Stimulated activated CD4-positive, alpha-beta T cell treated with anti-CD3 and anti-CD28 coated beads, Interleukin-1b, Interleukin-23, amount 100 ng/mL, for 48 hours (primary cell): ENCODE data around the gene BTBD8.
"Not testable (repeated sequence)": the region's sequence is repeated elsewhere in the genome, so short reads cannot be mapped to it uniquely, and the experiment has no call there.

ENCODE experiments used
- DNase-seq: peaks from one replicate; pipeline ENCODE4 v3.0.0-alpha.2; 2020

The BTBD8 gene

DNA sequence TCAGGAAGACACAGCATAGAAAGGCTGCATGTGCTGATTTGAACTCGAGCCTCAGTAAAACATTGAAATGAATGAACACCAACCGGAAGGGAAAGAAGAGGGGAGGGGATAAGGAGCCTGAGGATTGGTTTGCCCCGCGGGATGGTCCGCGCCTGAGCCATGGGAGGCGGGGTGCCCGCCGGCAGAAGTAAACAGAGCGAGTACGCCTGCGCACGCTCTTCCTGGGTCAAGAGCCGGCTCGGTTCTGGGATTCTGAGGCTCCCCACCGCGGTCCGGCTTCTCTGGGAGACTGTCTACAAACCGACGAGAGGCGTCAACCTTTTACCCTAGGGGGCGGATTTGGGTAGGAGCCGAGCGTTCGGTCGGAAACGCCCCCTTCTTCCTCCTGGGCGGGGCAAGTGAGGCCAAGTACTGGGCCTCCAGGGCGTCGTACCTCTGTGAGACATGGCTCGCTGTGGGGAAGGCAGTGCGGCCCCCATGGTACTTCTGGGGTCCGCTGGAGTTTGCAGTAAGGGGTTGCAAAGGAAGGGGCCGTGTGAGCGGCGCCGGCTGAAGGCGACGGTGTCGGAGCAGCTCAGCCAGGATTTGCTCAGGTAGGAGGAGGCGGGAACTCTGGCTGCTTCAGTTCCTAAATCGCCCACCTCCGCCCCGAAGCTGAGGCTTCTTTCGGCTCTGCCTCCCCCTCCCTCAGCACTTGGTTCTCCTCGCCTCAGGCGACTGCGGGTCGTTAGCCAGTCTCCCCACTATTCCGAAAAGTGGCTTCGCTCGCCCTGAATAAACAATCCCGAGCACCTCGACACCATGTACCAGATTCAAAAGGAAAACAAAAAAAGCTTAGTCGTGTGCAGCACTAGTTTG lies at the start of gene BTBD8:
TSS of gene BTBD8 (plus strand) at position 218 of the 858 bp plus-strand sequence. CDS start at position 445, 227 bp downstream.
- DNase-seq: peak; percentile 79

DNA sequence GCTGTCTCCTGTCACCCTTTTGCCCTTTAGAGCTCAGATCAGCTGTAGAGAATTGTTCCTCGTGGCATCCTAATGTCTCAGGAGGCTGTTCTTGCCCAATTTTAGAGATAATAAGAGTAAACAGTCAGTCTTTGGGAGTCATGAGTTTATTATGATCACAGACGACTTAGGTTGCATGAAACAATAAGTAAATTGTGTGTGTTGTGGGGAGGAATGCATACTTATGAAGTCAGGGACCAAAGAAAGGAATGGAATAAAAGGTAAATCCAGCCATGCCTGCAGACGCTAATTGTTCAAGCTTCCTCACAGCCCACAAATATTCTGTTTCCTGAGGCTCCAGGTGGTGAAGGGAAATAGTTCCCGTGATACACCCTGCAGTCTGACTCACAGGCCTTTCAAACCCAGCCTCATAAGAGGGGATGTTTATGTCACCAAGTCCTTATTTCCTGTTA lies 49.5 kb upstream of the BTBD8 start:
- DNase-seq: peak; percentile 8

DNA sequence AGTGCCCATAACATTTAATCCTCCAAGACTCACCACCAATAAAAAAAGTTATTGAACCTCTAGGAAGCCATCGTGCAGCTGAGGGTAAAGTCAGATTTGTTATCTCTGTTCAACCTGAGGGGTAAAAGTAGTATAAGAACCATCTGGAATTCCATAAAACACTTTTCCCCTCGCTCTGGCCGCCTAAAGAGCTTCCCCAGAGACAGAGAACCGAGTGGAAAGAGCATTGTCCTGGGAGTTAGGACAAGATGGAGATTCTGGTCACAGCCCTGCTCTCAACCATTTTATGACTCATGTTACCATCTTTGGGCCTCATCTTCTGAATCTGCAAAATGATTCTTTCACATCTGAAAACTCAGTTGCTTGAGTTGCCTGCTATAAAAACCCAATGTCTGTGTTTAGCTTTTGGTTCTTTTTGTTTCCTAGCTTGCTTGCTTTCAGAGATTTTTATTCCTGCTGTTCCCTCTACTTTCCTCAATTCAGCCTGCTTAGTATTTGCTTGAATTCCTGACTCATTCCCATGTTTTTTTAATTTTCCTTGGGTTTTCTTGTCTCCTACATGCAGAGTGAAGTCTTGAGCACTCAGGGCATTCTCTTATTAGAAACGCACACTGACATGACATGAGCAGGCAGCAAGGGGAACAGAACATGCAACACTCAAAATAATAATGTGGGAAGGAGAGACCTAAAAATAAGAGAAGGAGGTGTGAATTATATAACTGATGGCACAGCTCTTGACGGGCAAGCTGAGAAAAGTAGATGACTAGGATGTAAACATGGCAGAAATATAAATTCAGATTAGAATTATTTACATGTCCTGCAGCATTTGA lies 48.6 kb upstream of the BTBD8 start:
- no peak for DNase-seq

DNA sequence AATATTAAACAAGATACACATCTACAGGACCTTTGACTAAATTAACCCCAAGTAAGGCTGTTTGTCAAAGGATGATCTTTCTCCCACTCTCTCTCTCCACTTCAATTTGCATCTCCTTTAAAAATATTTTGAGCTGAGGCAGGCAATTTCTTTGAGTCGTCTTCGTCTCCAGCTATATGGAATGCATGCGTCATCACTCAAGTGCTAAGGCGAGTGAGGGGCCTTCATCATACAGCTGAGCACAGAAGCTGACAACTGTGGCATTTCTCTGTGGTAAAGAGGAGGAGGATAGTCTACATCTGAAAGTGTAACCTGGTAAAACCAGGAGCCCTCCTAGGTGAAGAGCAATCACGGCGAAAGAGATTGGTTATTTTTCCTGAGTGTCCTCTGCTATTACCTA lies 42.7 kb upstream of the BTBD8 start:
- no peak for DNase-seq

DNA sequence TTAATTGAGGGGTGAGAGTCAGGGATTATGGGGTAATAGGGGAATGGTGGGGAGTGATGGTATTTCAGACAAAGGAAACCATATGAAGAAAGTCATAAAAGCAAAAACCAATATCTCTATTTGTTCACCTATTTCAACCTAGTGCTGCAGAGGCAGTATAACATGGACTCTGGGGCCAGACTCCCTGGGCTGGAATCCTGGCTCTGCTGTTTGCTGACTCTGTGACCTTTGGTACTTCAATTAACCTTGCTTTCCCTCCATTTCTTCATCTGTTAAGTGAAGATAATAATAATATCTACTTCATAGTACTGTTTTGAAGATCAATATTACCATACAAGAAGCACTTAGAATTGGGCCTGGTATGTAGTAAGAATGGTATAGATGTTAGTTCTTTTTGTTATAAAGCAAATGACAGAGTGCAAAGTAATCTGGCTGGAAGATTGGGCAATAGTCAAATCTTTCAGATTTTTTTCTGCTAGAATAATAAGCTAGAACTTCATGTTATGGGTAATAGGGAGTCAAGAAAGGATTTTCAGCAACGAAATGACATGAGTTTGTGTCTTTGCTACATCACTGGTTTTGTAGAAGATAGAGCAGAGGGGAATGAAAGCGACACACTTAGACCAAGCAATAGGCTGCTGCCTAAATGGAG lies 41.3 kb upstream of the BTBD8 start:
- DNase-seq: no peak

DNA sequence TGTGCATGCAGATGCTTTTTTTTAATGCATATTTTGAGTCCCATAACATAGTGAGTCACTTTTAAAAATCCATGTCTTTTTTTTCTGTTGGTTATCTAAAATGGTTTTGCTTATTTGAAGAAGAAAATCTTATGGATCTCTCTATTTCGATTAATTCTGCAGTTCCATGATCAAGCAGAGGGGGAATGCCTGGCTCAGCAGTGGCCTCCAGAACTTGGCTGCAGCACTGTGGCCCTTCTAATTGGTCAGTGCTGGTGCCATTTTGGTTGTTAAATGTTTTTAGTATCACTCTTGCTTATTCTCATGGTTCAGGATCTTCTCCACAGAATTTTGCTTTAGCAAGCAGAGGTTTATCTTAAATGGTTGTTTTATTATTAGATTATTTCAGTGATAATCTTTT lies 39.2 kb upstream of the BTBD8 start:
- DNase-seq: no peak

DNA sequence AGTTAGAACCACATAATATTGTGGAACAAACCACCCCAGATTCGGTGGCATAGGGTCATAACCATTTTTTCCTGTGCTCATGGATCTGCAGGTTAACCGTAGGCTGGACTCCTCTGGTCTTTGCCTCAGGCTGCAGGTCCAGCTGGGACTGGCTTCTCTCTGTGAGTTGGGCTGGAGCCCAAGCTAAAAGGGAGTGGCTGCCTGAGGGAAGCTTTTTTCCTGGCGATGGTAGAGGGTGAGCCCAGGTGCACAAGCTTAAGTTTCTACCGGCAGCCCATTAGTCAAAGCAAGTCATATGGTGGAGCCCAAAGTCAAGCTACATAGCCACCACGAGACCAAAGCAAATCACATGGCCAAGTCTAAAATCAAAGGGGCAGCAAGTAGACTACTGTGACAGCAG lies 36.5 kb upstream of the BTBD8 start:
- no peak for DNase-seq

DNA sequence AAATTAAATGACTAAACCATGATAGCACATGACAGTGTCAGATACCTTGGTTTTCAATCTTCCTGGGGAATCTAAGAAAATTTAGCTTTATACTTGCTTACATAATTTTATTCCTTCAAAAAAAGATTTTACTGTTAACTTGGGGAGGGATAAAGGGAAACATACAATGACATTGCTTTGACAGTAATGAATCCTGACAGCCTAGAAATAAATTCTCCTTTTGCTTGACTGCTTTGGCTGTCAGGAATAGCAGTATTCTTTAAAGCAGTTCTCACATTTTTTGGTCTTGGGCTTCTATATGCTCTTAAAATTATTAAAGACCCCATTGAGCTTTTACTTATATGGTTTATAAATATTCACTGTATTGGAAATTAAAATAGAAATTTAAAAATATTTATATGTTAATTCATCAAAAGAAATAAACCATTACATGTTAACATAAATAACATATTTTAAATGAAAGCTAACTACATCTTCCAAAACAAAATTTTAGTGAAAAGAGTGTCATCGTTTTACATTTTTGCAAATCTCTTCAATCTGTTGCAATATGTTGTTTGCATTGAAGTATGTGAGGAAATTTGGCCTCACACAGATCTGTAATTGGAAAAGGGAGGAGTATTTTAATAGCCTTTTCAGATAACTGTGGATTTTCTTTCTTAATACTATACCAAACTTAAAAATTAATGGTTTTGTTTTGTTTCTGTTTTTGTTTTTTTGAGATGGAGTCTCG lies 34.2 kb upstream of the BTBD8 start:
- no peak for DNase-seq

DNA sequence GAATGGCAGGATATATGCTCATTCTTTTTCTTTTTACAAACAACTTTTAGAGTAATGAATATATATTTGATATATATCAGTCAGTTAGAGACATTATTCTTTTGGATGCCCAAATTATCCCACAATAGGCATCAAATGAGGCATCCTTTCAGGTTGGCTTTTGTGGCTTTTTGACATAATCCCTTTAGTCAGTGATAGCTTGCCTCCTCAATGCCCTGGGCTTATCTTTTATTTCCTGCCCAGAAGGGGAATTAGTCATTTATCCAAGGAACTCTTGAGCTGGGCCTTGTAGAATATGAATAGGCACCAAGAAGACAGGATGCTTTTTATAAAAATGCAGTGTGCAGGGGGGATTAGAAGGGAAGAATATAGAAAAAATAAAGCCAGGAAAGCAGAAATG lies 28.2 kb upstream of the BTBD8 start:
- no peak for DNase-seq

DNA sequence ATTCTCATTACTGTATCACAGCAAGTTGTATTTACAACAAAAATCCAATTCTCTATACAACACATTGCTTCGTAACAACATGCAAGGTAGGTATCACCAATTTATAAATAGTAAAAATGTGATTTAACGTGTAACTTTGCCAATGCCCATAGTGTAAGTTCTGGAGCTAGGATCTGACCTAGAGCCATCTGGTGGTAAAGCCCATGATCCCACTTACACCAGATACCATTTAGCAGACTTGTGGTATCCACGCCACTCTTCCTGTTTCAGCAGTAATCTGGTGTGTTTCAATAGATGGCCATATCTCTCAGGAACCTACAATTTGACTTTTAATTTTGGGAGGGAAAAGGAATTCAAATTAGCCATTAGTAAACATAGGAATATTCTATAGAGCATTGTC lies 15.1 kb upstream of the BTBD8 start:
- DNase-seq: no peak

DNA sequence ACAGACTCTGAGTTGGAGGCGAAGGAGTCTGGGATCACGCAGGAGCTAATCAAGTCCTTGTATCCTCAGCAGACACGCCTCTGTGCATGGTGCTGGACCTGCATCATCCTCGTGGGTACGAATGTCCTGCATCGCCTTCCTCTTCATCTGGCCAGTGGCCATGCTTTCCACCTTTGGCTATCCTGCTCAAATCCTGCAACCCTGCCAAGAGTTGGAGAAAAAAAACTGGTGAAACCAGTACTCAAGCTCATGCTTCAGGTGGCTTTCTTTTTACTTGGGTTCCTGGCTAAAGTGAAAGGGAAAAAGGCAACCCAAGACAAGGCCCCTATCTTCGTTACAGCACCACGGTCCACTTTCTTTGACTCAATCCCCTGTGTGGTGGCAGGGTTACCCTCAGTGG lies 13.8 kb upstream of the BTBD8 start:
- no peak for DNase-seq

DNA sequence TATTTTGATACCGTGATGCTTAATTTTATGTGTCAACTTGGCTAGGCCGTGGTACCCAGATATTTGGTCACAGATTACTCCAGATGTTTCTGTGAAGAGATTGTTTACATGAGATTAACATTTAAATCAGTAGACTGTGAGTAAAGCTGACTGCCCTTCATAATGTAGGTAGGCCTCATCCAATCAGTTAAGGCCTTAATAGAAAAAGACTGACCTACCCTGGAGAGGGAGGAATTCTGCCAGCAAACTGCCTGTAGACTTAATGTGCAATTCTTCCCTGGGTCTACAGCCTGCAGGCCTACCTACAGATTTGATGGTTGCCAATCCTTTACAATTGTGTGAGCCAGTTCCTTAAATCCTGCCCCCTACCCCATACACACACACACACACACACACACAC lies 9.3 kb upstream of the BTBD8 start:
- no peak for DNase-seq

DNA sequence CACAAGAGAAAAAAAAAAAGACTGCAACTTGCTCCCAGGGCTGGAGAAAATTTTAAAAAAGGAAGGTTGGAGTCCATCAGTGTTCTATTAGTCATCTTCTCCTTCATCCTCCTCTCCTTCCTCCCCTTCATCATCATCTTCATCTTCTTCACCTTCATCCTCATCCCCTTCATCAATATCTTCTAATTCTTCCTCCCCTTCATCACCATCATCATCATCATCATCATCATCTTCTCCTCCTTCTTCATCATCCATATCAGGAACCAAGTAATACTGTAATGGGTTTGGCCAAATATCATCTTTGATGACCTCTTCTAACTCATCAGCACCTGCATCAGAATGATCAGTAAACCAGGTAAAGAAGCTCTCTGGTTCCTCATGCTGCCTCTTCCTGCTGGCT lies 5.7 kb upstream of the BTBD8 start:
- not testable (repeated sequence) for DNase-seq

DNA sequence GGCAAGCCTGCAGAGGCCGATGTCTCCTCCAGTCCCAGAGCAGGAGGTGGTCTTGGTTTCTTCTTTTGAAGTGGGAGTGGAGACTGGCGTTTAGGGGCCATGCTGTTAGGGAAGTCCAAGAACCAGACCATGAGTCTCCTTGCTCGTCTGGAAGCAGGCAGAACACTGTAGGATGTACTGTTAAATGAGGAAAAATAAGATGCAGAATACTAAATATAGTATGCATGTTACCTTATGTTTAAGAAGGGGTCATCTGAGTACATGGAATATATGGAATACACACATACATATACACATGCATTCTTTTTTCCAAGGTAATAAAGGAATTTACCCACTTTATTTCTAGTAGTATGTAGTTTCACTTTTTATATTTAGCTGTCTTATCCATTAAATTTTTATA lies 4.8 kb upstream of the BTBD8 start, which contains the start of gene SETSIP:
TSS of gene SETSIP (minus strand) at position 101 of the 400 bp plus-strand sequence. CDS start at position 101, 0 bp downstream.
- no peak for DNase-seq

DNA sequence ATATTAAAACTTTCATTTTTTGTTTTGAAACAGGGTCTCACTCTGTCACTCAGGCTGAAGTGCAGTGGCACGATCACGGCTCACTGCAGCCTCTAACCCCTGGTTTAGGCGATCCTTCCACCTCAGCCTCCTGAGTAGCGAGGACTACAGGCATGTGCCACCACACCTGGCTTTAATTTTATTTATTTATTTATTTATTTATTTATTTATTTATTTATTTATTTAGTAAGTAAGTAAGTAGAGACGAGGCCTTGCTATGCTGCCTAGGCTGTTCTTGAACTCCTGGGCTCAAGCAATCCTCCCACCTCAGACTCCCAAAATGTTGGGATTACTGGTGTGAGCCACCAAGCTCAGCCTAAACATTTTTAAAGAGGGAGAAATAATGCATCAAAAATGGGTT lies 3.8 kb upstream of the BTBD8 start:
- DNase-seq: no peak

DNA sequence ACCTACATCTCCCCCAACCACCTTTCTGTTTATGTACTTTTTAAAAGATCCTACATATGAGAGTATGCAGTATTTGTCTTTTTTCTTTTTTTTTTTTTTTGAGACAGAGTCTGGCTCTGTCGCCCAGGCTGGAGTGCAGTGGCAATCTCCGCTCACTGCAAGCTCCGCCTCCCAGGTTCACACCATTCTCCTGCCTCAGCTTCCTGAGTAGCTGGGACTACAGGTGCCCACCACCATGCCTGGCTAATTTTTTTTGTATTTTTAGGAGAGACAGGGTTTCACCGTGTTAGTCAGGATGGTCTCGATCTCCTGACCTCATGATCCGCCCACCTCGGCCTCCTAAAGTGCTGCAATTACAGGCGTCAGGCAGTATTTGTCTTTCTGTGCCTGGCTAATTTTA lies 2.1 kb upstream of the BTBD8 start:
- not testable (repeated sequence) for DNase-seq

DNA sequence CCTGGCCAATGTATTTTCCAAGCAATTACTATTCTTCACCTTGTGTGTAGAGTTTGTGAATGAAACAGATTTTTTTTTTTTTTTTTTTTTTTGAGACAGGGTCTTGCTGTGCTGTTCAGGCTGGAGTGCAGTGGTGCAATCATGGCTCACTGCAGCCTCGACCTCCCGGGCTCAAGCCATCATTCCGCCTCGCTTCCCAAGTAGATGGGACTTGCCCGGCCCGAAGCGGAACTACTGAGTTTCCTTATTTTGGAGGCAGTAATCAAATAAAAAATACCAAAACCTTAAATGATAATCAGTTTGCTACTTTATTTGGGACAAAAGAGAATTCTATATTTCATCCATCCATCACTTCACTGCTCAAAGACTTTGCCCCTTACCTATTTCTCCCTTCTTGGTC lies 704 bp upstream of the BTBD8 start:
- DNase-seq: no peak

DNA sequence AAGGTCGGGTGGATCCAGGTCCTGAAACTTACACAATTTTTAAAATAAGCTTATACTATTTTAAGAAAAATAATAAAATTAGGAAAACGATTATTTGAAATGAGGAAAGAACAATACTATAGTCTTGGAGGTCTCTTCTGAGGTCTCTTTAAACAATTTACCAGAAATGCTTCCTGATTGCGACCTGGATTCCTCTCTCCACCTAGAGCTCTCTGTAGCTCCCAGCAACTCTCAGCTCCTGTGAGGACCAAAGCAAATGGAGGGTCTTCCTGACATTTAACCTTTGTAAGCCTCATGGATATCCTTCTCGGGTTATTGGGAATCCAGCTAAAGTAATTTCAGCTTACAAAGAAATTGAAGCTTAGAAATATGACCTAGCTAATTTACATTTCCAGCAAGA lies 886 bp downstream of the BTBD8 start:
- DNase-seq: no peak

DNA sequence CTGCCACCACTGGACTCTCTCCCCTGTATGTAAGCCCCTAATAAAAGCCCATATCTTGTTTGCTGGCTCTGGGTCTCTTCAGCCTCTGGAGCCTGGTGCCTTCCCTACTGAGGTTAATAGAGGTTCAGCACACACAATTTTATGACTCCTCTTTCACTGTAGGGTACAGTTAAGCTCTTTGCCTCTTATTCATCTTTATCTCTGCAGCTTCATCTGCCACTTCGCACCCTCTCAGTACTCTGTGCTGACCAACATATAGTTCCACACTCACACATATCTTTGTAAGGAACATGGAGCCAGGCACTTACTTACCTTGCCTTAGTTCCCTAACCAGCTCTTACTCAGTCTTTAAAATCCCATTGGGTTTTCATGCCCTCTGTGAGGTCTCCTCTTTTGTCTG lies 4.5 kb downstream of the BTBD8 start:
- DNase-seq: no peak

DNA sequence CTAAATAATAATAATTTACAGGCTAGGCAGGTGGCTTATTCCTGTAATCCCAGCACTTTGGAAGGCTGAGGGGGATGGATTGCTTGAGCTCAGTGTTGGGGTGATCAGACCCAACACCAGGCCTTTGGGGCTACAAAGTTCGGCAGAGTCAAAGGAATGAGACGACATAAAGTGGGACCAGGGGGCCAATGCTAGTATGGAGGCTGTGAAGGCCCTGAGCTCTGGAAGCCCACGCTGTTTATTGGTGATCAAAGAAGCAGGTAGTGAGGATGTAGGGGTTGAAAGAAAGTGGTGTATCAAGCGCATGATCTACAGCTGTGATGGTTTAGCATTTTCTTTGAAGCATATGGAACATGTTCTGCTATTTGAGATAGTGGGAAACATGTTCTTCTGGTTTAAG lies 5.6 kb downstream of the BTBD8 start:
- no peak for DNase-seq

DNA sequence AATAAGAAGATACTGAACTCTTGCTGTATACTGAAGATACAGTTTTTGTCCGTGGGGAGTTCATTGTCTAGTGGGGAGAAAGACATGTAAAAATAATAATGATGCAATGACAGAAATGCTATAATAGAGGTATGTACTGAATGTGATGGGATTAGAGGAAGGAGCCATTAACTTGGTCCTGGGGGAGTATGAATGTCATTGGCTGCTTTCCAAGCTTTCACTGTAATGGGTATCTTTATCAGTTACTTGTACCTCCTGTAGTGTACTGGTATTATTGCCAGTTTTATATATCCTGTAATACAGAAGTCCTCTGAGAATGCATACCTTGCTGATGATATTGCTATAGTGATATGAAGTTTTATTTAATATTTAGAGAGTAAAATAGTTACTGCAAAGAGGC lies 7.4 kb downstream of the BTBD8 start:
- no peak for DNase-seq

DNA sequence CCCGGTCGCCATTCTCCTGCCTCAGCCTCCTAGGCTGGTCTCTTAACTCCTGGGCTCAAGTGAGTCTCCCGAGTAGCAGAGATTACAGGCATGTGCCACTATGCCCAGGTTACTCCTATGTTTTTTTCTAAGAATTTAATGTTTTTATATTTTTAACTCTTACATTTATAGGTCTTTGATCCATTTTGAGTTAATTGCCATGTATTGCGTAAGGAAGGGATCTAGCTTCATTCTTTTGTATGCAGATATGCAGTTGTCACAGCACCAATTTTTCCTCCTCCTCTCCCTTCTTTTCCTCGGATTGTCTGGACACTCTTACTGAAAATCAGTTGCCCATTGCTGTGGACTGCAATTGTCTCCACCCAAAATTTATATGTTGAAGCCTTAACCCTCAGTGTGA lies 11.5 kb downstream of the BTBD8 start:
- no peak for DNase-seq

DNA sequence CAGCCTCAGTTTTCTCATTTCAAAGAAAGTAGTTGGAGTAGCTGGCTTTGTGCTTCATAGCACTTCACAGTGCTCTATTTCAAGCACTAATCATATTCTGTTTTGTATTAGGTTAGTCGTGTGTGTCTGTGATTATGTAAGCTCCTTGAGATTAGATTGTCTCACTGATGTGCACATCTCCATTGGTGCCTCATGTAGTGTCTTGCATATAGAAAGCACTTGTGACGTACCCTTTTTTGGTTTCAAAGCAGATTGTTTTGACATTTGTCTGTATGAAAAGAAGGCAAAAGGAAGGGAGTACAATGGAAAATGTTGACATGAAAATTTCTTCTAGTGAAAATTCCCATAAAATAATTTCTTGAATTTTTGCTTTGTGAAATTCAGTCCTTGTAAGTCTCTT lies 13.9 kb downstream of the BTBD8 start:
- no peak for DNase-seq
